HG03558 (cell line): ENCODE measurements around the gene CDK6.

ENCODE experiments used
- ATAC-seq: cut with Tn5 transposase; IDR thresholded peaks from one replicate; pipeline ENCODE4 v1.9.1; 2021; ENCODE audit warnings: moderate number of reproducible peaks; ENCODE audit not compliant: unreplicated experiment; ENCODE audit errors: extremely low read depth

CDK6 gene

GRCh38 chr7:92848441-92848840 is 12.1 kb upstream of the CDK6 start:
- ATAC-seq, result no peak

DNA sequence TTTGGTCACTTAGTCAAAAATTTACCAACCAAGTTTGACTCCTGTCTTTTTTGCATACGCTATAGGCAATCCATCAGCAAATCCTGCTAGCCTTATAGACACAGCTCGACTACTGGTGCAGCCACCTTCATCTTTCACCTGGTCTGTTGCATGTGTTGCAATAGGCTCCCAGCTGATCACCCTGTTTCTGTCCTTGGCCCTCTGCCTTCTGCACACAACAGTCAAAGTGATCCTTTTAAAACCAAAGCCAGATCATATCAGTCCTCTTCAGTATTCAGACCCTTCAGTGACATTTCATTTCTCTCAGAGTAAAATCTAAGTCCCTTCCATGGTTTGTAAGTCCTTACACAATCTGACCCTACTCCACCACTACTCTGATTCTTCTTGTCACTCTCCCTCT is 10.9 kb upstream of the CDK6 start:
- no peak for ATAC-seq

GRCh38 chr7:92845736-92846135 is 9.4 kb upstream of the CDK6 start:
- ATAC-seq, result no peak

DNA sequence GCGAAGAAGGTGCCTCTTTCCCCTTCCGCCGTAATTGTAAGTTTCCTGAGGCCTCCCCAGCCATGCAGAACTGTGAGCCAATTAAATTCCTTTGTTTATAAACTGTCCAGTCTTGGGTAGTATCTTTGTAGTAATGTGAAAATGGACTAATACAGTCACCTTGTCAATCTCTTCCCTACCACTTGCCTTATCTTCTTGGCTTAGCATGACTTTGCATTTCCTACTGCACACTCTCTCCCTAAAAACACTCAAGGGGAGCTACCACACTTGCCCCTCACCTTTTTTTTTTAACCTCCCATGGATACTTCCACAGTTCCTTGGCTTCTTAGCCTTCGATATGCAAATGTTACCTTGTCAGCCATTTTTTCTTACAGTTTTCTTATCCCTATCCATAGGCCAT is 7.4 kb upstream of the CDK6 start:
- ATAC-seq, result no peak

DNA sequence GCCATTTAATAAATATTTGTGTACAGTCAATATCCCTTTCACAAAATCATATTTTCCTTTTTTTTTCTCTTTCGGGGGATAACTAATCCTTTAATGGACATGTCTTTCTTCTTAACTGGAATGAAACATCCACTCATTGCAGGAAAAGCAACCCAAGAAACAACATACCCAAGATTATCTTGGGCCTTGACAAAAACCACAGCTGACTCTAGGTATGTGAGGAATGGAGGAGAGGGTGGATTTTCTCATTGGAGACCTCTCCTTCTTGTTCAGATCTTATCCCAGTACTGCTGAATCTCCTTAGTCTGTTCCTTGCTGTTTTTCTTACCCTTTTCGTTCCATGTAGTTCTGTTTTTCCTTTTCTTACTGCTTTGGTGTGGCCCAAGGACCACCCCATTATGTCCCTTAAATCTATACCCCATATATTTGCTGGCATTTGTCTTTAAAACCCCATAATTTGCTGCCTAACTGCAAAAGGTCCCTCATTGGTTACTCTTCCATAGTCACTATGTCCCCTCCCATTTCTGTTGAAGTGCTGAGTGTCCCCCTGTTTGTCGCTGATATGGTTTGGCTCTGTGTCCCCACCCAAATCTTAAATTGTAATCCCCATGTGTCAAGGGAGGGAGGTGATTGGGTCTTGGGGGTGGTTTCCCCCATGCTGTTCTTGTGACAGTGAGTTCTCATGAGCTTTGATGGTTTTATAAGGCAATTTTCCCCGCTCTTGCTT is 6.8 kb upstream of the CDK6 start:
- no peak for ATAC-seq

DNA sequence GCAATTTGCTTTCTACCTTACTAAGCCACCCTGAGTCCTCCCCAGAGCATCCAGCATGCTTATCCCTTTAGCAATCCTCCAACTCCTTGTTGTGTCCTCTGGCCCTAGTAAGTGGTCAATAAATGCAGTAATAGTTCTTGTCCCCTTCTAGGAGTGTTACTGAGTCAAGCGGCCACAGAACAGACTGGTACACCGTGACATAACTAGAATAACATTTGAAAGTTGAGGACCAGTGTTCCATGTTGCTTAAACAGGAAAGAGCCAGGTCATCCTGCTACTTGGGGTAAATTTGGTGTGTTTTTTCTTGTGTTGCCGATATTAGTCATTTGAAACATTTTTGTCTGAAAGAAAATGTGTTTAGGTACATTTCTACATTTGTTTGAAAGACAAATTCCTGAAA is 4.8 kb upstream of the CDK6 start:
- ATAC-seq, result no peak

DNA sequence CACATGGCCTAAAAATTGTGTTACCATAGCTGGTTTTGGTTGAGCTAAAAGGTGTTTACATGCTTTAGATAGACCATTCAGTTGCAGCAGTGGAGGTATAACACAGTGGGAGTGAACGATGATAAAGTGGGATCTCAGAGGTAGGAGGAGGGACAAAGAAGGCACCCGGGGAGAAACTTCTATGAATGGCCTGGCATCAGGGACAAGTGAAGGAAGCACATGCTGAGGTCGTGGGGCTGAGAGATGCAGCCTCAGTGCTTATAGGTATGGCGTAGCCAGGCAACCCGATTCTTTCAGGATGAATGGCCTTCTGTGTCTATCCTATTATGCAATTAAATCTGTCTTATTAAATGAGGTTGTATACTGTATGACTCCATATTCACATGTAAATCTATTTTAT is 3.9 kb upstream of the CDK6 start:
- no peak for ATAC-seq

DNA sequence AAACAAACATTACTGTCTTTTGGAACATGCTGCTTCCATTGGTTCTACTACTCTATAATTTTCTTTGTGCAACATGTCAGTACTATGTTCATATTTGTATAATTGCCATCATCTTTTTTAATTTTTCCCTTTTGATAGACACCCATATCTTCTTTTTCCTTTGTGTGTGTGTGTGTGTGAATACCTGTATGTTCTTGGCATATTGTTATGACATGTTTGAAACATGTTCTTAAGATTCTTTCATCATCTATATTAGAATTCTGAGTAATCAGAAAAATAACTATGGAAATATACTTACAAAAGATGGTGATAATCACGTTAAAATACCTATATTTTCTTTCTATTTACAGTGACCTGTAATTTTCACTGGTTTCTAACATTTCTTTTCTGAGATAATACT is 3.5 kb upstream of the CDK6 start:
- no peak for ATAC-seq

DNA sequence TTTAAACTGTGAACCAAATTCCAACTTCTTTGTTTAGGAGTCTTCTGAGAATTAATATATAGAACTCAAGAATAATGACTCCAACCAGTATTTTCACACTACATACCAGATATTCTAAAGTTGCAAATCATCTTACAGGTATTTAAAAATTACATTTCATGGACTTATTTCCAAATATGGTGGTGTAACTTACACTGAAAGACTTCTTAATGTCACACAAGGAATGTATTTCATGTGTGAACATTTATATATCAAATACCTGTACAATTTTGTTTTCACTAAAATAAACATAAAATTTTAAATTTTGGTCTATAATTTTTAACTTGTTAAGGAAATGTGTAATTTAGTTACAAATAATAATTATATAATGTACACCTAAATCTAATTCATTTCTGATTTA is 2.6 kb upstream of the CDK6 start:
- ATAC-seq, result no peak

- no peak for ATAC-seq
These were observed 802 bp upstream of the CDK6 start for GRCh38 chr7:92837000-92837749.

GRCh38 chr7:92835851-92836488 is 403 bp downstream of the CDK6 start:
- no peak for ATAC-seq

DNA sequence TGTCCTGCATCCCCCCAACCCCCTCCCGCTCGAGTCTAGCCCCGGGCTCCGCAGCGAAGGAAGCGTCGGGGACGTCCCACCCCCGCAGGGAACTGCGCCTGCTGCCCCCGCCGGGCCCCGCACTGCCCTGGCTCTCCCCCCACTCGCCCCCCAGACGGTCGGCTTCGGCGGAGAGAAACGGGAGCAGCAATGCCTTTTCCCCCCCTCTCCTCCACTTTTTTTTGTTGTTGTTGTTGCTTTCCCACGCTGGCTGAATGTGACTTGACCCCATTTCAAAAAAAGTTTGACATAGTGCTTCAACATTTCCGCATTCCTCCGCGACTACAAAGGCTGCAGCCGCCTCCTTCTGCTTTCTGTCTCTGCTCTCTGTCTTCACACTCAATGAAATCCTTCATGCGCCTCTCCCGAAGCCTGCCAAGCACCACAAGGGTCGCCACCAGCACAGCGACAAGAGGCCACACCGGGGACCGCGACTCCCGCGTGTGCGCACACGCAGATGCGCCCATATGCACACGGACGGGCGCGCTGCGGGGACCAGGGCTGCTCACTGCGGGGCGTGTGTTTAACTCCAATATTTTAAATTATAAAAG is 1.0 kb downstream of the CDK6 start:
- no peak for ATAC-seq

- no peak for ATAC-seq
These were observed 1.7 kb downstream of the CDK6 start for GRCh38 chr7:92834507-92835260.

- peak; percentile 23 for ATAC-seq
These were observed 2.4 kb downstream of the CDK6 start for GRCh38 chr7:92833766-92834506.

DNA sequence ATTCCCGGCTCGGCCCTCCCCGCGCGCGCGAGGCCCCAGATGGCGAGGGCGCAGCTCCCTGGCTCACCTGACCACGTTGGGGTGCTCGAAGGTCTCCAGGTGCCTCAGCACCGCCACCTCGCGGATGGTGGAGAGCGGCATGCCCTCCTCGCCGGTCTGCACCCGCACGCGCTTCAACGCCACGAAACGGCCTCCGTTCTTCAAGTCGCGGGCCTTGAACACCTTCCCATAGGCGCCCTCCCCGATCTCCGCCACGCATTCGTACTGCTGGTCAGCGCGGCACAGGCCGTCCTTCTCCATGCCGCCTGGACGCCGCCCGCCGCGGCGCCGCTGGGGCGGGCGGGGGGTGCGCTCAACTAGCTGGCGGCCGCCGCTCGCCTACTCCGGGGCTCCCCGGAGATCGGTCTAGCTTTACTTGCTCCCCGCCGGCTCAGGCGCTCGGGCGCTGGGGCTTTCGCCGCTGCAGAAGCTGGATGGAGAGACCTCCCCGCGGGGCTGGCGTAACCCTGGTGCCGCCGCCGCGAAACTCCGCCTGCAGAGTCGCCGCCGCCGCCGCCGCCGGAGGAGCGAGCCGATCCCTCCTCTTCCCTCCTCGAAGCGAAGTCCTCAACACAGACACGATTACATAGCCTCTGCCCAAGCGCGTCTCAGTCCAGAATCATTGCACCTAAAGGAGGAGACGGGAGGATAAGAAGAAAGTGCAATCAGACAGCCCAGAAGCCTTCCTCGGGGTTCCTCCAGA is 3.2 kb downstream of the CDK6 start:
- peak; percentile 35 for ATAC-seq

DNA sequence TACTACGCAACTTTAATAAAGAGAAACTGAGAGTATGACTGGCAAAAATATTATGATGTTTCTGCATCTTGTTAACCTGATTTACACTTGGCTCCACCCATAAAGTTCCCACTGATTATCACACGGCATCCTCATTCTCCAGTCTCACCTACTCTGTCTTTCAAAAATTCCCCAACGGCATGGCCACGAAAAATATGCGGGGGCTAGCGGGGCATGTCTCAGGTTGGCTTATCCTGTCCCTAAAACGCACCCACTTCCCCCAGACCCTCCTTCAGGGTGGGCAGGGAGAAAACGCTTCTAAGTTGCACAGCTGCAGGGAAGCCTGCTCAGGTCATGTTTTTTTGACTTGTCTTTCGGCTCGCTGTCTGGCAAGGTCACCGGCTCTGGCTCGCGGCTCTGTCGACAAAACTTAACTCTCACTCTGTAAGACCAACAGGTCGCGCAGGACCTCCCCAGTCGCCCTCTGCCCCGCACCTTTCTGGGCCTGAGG is 3.8 kb downstream of the CDK6 start:
- peak; percentile 0 for ATAC-seq

DNA sequence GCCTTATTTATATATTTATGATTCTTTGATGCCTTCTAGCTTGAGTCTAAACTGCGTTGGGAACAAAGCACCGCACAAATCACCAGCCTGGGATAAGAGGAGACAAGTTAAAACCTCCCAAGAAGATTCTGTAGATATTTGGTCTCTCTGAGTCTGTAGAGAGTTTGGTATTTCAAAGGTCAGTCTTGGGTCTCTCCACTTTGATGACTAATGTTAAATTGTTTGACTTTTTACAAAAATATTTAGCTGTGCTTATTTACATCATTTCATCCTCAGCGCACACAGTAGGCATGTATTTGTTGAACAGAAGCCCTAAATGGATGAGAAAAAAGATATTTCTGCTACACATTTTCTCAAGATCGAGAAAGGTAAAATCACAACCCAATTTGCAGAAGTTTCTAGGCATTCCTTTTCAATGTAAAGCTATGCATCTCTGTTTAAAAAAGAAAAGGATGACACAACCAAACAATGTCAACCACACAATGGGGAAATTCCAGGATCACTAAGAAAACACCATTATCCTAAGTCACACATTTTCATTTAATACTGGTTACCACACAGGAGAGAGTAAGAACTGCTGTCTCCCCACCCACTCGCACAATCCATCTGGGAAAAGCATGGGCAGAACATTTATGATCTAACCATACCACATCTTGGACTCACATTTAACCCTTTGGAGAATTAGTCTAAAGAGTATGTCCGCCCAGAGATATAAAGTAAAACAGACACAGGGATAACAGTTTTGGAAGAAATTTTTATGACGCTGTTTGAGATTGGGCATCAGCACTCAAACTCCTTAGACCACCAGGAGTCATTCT is 4.4 kb downstream of the CDK6 start:
- ATAC-seq, result no peak

DNA sequence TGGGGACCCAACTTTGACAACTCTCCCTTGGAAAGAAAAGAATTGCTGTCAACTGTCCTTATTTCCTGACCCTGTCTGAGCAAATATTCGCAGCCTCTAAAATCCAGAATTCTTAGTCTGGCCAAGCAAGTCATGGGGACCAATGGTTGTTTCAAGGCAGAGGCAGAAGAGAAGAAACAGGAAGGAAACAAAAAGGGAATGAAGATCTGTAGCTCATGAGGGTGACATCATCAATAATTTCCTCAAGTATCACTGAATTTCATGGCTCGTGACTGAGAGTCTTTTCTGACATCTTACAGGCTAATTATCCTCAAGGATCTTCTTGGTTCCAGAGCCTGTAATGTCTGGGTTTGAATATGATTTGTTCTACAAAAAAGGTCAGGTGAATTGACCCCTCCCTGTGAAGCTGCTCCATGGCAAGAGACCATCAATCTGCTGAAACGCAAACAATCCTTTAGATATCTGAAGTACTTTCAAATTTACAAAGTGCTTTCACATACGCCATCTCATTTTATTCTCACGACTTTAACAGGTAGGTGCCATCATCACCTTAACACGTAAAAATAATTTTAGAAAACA is 5.8 kb downstream of the CDK6 start:
- ATAC-seq, result no peak
